GM12878 (cell line): Measurements from ENCODE around the gene UGT2B28. TPM values are rescaled to one million over a fixed set of nuclear protein-coding genes. Genes with fewer than 3 reads are reported as not detected.
"Not testable (repeated sequence)": the region's sequence is repeated elsewhere in the genome, so short reads cannot be mapped to it uniquely, and the experiment has no call there.

Experiments used
- ATAC-seq: fragments of 200-7000 bp; cut with Tn5 transposase; 3 replicates; pipeline ENCODE4 v1.9.1; 2020; ENCODE audit warnings: mild to moderate bottlenecking, moderate library complexity
- BruUV-seq: library from RNA; stranded (reverse); fragments of 400-500 nt; replicated peaks from 2 replicates; lab custom pipeline; 2021; lab: Mats Ljungman, UMichigan
- CTCF ChIA-PET: fragments of 300-600 bp; sonication (Branson Sonifier 250); formaldehyde crosslinking; extraction: SDS; loops from one replicate; lab custom pipeline; 2021; ENCODE audit warnings: inconsistent platforms; lab: Yijun Ruan, JAX
- POLR2A ChIA-PET: fragments of 350-600 bp; formaldehyde crosslinking; extraction: SDS; loops from one replicate; lab custom pipeline; 2021; ENCODE audit warnings: inconsistent platforms; lab: Charles Lee
- RAD21 ChIA-PET: fragments of 300-600 bp; sonication (Branson Sonifier 250); formaldehyde crosslinking; loops from one replicate; lab custom pipeline; 2023; ENCODE audit warnings: antibody characterized with exemption; ENCODE audit not compliant: unreplicated experiment; lab: Charles Lee
- SMC1A ChIA-PET: fragments of 300-600 bp; sonication (Branson Sonifier 250); formaldehyde crosslinking; loops from one replicate; lab custom pipeline; 2023; ENCODE audit not compliant: unreplicated experiment, uncharacterized antibody; lab: Charles Lee
- DNase-seq: peaks from one replicate; pipeline ENCODE4 v3.0.0-alpha.2; 2011; ENCODE audit warnings: low read depth, low spot score
- FAIRE-seq: peaks from 3 replicates; lab custom pipeline; 2011; peaks lifted over from hg19 to GRCh38; lab: Jason Lieb, UNC
- H2AFZ ChIP-seq: 2 replicates; pipeline ENCODE4 v1.6.0; 2011; ENCODE audit warnings: low read depth, low read length, control low read depth; ENCODE audit not compliant: control insufficient read depth
- H3K27ac ChIP-seq: 2 replicates; pipeline ENCODE4 v1.5.1; 2011; ENCODE audit warnings: control low read depth; ENCODE audit not compliant: control insufficient read depth, insufficient read depth
- H3K27me3 ChIP-seq, 2 experiments: replicated peaks in 1 of 2; 2 replicates each; pipeline versions ENCODE4 v1.6.0 to v1.6.1; 2011; ENCODE audit warnings: low read length in 1 of 2; ENCODE audit not compliant: control insufficient read depth in 2 of 2, insufficient read depth in 2 of 2
- H3K36me3 ChIP-seq, 2 experiments: 2 replicates each; pipeline ENCODE4 v1.5.1; 2011; ENCODE audit warnings: low read length in 1 of 2; ENCODE audit not compliant: control insufficient read depth in 2 of 2, insufficient read depth in 2 of 2
- H3K4me1 ChIP-seq: 2 replicates; pipeline ENCODE4 v1.6.1; 2011; ENCODE audit warnings: mild to moderate bottlenecking, low read length, moderate library complexity, mixed read lengths; ENCODE audit not compliant: control insufficient read depth, insufficient read depth
- H3K4me2 ChIP-seq: 2 replicates; pipeline ENCODE4 v1.6.0; 2011; ENCODE audit warnings: control low read depth; ENCODE audit not compliant: control insufficient read depth, insufficient read depth
- H3K4me3 ChIP-seq: fragments of 200-600 bp; sonication (generic); 2 replicates; pipeline ENCODE4 v1.5.1; 2016
- H3K79me2 ChIP-seq: 2 replicates; pipeline ENCODE4 v1.6.0; 2011; ENCODE audit warnings: low read length; ENCODE audit not compliant: control insufficient read depth, insufficient read depth
- H3K9ac ChIP-seq: 2 replicates; pipeline ENCODE4 v1.8.0; 2011; ENCODE audit warnings: low read length, control low read depth, mixed read lengths; ENCODE audit not compliant: control insufficient read depth, insufficient read depth
- H3K9me3 ChIP-seq: replicated peaks from 3 replicates; pipeline ENCODE4 v1.5.1; 2011; ENCODE audit warnings: mild to moderate bottlenecking, low read length; ENCODE audit not compliant: control insufficient read depth, insufficient read depth
- H4K20me1 ChIP-seq: 2 replicates; pipeline ENCODE4 v1.6.0; 2011; ENCODE audit not compliant: control insufficient read depth, insufficient read depth
- ATF7 ChIP-seq: fragments of 450-650 bp; IDR thresholded peaks from 2 replicates; pipeline ENCODE4 v1.6.1; 2016; ENCODE audit warnings: low read depth, mild to moderate bottlenecking
- WGBS: methylation state at CpG from one replicate; pipeline ENCODE4 v1.1.6; 2016; ENCODE audit warnings: low lambda C conversion rate; ENCODE audit not compliant: insufficient replicate concordance, insufficient coverage; ENCODE audit errors: missing lambda C conversion rate; 5-methylcytosine and 5-hydroxymethylcytosine counted together
- in situ Hi-C: fragments of 300-500 bp; cut with MboI; formaldehyde crosslinking; loops from 9 replicates; pipeline ENCODE4 v1.14.3; 2018; ENCODE audit warnings: mixed read lengths
- intact Hi-C: fragments of 100-400 bp; cut with micrococcal nuclease; formaldehyde crosslinking; loops from one replicate; pipeline ENCODE4 v1.14.2; 2022; ENCODE audit not compliant: unreplicated experiment
- polyA plus RNA-seq, 11 experiments: library from polyadenylated mRNA; depleted of rRNA in 4 of 11; unstranded in 6 of 11; stranded (reverse) in 5 of 11; fragments of >200 nt; fragmentation: Nextera tagmentation in 4 of 11; fragmentation: Illumina TruSeq in 1 of 11; extraction: Ambion mirVana in 4 of 11; extraction: Trizol in 1 of 11; gene quantifications; 1 replicate in 1 of 11; 2 replicates in 10 of 11; pipeline versions ENCODE4 v1.2.1 to v1.2.3, GENCODE V29; 2011 to 2016; ENCODE audit warnings: inconsistent platforms in 2 of 11, missing spikeins in 2 of 11, low read depth in 1 of 11
- total RNA-seq, 4 experiments: library from RNA; depleted of rRNA in 3 of 4; stranded (reverse); fragments of >200 nt in 3 of 4; fragmentation: Illumina TruSeq in 1 of 4; extraction: Trizol in 1 of 4; gene quantifications; 2 replicates each; pipeline versions ENCODE4 v1.2.1 to v1.2.3, GENCODE V29; 2013 to 2021

The UGT2B28 gene
- total and polyA plus RNA-seq, 10 of the 15 experiments (the other 5 are each of a cell fraction or from before 2014, with no cell fraction given) = not detected

GRCh38 chr4:69250884-69251283 is 29.4 kb upstream of the UGT2B28 start:
- in situ Hi-C loops = loop anchor here (10.0 kb wide), 1 partner anchor 124 kb away; no protein-coding TSS in a partner anchor
- DNase-seq, ATAC-seq, BruUV-seq, H3K4me2 ChIP-seq, intact Hi-C loops, FAIRE-seq, H4K20me1 ChIP-seq, H3K9me3 ChIP-seq, RAD21 ChIA-PET, H3K4me3 ChIP-seq, H3K4me1 ChIP-seq, CTCF ChIA-PET, H3K27me3 ChIP-seq, H3K79me2 ChIP-seq, H2AFZ ChIP-seq, H3K36me3 ChIP-seq, H3K27ac ChIP-seq, POLR2A ChIA-PET, SMC1A ChIA-PET, H3K9ac ChIP-seq: not testable (repeated sequence)
- 29% methylated on average over 2 of the region's 2 CpGs for WGBS
- peak; percentile 61 for TF ChIP-seq ATF7

DNA sequence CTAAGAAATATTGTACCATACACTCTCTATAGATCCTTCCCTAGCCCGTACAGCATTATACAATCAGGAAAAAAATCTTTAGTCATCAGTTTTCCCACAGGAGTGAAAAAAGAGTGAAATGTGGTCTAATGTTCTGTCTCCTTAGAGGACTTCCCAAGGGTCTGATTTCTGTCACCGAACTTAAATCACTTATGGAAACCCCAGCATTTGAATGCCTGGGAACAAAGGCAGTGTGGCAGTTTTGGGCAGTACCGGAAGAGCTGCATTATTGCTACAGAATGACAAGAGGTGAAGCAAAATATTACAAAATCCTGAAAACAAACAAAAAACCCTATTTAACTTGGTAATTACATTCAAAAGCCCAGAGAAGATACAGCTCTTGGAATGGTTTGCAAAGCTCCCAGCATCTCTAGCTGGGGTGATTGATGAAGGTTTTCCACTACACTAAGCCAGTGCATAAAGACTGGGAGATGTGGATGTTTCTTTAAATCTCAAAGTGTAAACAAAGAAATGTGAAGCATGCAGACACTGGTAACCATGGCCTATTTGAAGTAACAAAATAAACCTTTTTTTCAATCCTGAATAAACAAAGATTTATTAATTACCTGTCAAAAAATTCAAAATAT is 27.0 kb upstream of the UGT2B28 start:
- FAIRE-seq, H3K27me3 ChIP-seq, POLR2A ChIA-PET, RAD21 ChIA-PET, BruUV-seq, H3K36me3 ChIP-seq, intact Hi-C loops, H3K9ac ChIP-seq, H3K79me2 ChIP-seq, SMC1A ChIA-PET, ATAC-seq, H3K27ac ChIP-seq, H3K9me3 ChIP-seq, H4K20me1 ChIP-seq, H2AFZ ChIP-seq, H3K4me2 ChIP-seq, DNase-seq, CTCF ChIA-PET, H3K4me1 ChIP-seq, H3K4me3 ChIP-seq: not testable (repeated sequence)
- in situ Hi-C loops = loop anchor here (10.0 kb wide), 1 partner anchor 122 kb away; no protein-coding TSS in a partner anchor
- 25% methylated on average over 3 of the region's 3 CpGs for WGBS

DNA sequence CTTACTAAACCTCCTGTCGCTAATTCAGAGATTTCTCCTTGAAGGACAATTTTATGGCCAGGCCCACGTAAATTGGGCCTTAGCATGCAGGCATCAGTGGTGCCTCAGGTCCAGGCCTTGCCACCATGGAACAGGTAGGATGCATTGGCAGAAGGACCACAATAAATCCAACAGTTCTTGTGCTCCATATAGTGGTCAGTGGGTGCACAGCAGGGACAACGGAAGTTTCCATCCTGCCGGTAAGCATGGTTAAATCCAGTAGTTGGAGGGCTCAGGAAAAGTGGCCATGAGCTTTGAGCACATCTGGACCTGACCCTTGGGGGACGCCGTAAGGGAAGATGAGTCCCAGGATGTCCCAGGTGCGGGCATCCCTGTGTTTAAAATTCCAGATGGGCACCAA is 11.7 kb upstream of the UGT2B28 start:
- H4K20me1 ChIP-seq, H3K27ac ChIP-seq, H2AFZ ChIP-seq, H3K9me3 ChIP-seq, in situ Hi-C loops, BruUV-seq, H3K4me3 ChIP-seq, RAD21 ChIA-PET, CTCF ChIA-PET, SMC1A ChIA-PET, ATAC-seq, POLR2A ChIA-PET, FAIRE-seq, H3K4me2 ChIP-seq, DNase-seq, H3K4me1 ChIP-seq, H3K79me2 ChIP-seq, H3K9ac ChIP-seq, intact Hi-C loops, H3K36me3 ChIP-seq, H3K27me3 ChIP-seq: not testable (repeated sequence)
- 63% methylated on average over 6 of the region's 7 CpGs for WGBS

GRCh38 chr4:69296356-69296755 is 16.1 kb downstream of the UGT2B28 start:
- WGBS = 28% methylated on average over 4 of the region's 4 CpGs
- H3K9ac ChIP-seq, H3K9me3 ChIP-seq, in situ Hi-C loops, intact Hi-C loops, H3K36me3 ChIP-seq, RAD21 ChIA-PET, H4K20me1 ChIP-seq, SMC1A ChIA-PET, H3K79me2 ChIP-seq, DNase-seq, ATAC-seq, H3K27ac ChIP-seq, H2AFZ ChIP-seq, POLR2A ChIA-PET, H3K27me3 ChIP-seq, H3K4me3 ChIP-seq, H3K4me2 ChIP-seq, BruUV-seq, H3K4me1 ChIP-seq, CTCF ChIA-PET, FAIRE-seq: not testable (repeated sequence)
